ENCODE data around the gene ZC3H7A. TPM values are rescaled to one million over a fixed set of nuclear protein-coding genes. Genes with fewer than 3 reads are reported as not detected.

The ZC3H7A gene, protein sequence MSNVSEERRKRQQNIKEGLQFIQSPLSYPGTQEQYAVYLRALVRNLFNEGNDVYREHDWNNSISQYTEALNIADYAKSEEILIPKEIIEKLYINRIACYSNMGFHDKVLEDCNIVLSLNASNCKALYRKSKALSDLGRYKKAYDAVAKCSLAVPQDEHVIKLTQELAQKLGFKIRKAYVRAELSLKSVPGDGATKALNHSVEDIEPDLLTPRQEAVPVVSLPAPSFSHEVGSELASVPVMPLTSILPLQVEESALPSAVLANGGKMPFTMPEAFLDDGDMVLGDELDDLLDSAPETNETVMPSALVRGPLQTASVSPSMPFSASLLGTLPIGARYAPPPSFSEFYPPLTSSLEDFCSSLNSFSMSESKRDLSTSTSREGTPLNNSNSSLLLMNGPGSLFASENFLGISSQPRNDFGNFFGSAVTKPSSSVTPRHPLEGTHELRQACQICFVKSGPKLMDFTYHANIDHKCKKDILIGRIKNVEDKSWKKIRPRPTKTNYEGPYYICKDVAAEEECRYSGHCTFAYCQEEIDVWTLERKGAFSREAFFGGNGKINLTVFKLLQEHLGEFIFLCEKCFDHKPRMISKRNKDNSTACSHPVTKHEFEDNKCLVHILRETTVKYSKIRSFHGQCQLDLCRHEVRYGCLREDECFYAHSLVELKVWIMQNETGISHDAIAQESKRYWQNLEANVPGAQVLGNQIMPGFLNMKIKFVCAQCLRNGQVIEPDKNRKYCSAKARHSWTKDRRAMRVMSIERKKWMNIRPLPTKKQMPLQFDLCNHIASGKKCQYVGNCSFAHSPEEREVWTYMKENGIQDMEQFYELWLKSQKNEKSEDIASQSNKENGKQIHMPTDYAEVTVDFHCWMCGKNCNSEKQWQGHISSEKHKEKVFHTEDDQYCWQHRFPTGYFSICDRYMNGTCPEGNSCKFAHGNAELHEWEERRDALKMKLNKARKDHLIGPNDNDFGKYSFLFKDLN
- 53.5 TPM for total RNA-seq

GRCh38 chr16:11797166-11797956 is at the start of gene ZC3H7A:
ZC3H7A (minus strand) TSS chr16:11797258; CDS start chr16:11782354, 14,904 bp downstream.

GRCh38 chr16:11742536-11743307 is 54.3 kb downstream of the ZC3H7A start, which contains the start of gene TXNDC11:
TXNDC11 (minus strand) TSS chr16:11742857; CDS start chr16:11742730, 127 bp downstream.

Small RNA genes lying within 50 kb of the gene (small RNA-seq; reads per million reads assigned to genes)
- gene RF00017 = not detected

Other genes starting within 250 kb of the ZC3H7A start
- gene LITAF, start 210.3 kb downstream of the ZC3H7A start, total RNA-seq = 26.1 TPM
- gene SNN, start 128.8 kb downstream of the ZC3H7A start, total RNA-seq = 184 TPM
- gene TXNDC11, start 54.4 kb downstream of the ZC3H7A start, total RNA-seq = 21.9 TPM
- 47.3 TPM for gene RSL1D1, start 54.3 kb upstream of the ZC3H7A start, total RNA-seq
- gene GSPT1, start 118.7 kb upstream of the ZC3H7A start, total RNA-seq = 71.3 TPM
- 3.9 TPM for gene NPIPB2, start 144.8 kb upstream of the ZC3H7A start, total RNA-seq
- gene TNFRSF17, start 168.0 kb upstream of the ZC3H7A start, total RNA-seq = 3.9 TPM
- gene SNX29, start 179.5 kb upstream of the ZC3H7A start, total RNA-seq = 22.4 TPM